Inferior parietal cortex (tissue), 1 donor: ENCODE measurements around the gene HOXD10.

Experiments
- DNase-seq: peaks from one replicate; pipeline ENCODE4 v3.0.0-alpha.2; 2016; ENCODE audit errors: extremely low spot score

The HOXD10 gene

GRCh38 chr2:176106581-176107539 is 9.7 kb upstream of the HOXD10 start, which contains the start of gene HOXD11:
HOXD11 (plus strand) TSS chr2:176107280; CDS start chr2:176107356, 76 bp downstream.
- DNase-seq = no peak

GRCh38 chr2:176107731-176108181 is 8.8 kb upstream of the HOXD10 start:
- no peak for DNase-seq

GRCh38 chr2:176109192-176109901 is 7.2 kb upstream of the HOXD10 start:
- no peak for DNase-seq

DNA sequence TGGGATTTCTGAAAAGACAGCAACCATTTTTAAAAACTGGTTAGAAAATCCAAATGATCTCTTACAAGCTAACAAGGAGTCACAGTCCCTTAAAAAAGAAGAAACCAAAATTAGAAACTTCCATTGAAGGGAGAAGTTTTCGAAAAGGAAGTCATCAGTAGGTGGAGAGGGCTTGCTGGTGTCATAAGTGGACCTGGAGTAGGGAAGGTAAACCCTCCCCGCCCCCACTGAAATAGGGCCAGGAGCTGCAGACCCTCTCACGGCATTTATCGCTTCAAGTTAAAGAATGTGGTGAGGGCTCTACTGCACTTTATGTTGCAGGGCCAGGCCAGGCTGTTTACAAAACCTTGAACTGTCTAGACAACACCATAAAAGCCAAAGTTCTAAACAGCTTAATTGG is 6.6 kb upstream of the HOXD10 start:
- no peak for DNase-seq

GRCh38 chr2:176110415-176111308 is 5.9 kb upstream of the HOXD10 start:
- DNase-seq = no peak

GRCh38 chr2:176111309-176111663 is 5.3 kb upstream of the HOXD10 start:
- no peak for DNase-seq

GRCh38 chr2:176111846-176112374 is 4.7 kb upstream of the HOXD10 start:
- DNase-seq = no peak

DNA sequence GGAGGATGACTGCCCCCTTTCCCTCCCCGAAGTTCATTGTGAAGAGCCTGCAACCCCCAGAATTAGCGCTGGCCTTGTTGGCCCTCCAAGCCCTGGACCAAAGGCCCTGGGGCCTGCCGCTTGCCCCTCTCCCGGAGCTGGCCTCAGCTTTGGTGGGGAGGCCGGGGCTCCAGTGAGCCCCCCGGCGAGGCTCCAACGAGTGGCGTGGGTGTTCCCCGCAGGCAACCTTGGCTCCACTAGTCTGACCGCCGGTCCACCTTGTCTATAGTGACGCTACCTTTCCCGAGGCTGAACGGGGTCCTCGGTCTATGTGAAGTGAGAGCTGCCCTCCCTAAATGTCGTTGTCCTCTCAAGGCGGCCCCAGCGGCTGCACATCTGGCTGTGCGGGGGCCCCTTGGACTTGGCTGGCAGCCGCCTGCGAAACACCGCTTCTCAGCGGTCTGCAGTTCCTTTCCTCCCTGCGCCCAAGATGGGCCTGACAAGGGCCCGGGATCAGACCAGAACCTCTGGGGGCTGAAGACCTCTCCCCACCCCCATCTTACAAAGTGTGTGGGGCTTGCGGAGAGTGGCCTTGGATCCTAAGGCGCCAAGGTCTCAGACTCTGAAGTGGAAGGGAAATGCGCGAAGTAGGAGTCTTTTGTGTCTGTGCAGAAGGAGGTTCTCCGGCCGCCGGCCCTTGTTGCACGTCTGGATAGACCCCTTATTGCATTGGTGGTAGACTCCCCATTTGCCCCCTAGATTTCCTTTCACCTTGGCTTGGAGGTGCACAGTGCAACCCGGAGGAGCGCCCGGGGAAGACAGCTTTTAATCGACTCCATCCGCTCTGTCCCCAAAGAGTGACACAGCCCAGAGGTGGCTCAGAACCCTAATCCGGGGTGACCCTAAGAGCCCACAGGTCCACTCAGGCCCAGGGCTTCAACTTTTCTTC is 3.9 kb upstream of the HOXD10 start:
- DNase-seq = no peak

DNA sequence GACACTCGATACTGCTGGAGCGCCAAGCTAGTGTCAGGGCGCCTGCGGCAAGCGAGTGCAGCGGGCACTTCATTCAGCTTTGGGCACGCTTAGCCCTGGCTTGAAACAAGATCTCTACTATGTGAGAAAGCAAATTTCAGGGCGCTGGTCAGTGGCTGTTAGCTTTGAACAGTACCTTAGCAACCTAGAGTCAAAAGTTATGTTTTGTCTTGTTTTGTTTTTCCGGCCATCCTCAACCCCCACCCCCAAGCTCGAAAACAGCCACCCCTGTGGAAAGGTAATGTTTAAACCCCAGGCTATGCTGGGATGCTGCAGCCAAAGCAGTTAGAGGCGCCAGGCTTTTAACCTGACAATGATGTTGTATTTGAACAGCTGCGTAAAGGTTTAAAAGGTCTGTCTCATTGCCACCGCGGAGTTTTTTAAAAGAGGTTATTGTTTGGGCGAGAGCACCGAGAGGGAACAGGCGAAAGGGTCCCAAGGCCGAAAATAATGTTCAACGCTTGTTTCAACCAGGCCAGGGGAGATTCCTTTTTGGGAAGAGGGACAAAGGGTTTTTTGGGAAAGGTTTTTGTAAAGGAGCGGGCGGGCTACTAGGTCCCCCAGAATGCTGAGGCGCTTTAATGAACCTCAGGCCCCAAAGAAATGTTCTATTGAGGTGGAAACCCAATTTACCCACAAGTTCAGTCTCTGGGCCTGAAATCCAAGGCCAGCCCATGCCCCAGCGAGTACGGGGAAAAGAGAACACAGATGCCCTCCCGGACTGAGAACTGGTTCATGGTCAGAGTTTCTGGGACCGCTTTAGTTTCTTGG is 2.3 kb upstream of the HOXD10 start:
- DNase-seq = no peak

- DNase-seq = no peak
Measured at GRCh38 chr2:176114930-176115625, 1.5 kb upstream of the HOXD10 start.

DNA sequence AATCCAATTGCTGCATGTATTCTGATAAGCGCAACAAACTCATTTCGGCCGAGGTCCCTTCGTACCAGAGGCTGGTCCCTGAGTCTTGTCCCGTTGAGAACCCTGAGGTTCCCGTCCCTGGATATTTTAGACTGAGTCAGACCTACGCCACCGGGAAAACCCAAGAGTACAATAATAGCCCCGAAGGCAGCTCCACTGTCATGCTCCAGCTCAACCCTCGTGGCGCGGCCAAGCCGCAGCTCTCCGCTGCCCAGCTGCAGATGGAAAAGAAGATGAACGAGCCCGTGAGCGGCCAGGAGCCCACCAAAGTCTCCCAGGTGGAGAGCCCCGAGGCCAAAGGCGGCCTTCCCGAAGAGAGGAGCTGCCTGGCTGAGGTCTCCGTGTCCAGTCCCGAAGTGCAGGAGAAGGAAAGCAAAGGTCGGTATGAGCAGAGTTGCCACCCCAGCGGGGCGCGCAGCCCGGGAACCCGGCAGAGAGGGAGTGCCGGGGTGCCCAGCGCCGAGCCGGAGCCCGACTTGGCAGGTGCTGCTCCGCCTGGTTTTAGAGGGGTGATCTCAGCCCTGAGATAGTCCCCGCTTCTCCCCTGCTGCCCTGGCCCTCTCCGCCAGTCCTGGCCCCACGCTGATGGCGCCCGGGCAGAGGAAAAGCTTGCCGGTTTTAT is 714 bp downstream of the HOXD10 start:
- no peak for DNase-seq

DNA sequence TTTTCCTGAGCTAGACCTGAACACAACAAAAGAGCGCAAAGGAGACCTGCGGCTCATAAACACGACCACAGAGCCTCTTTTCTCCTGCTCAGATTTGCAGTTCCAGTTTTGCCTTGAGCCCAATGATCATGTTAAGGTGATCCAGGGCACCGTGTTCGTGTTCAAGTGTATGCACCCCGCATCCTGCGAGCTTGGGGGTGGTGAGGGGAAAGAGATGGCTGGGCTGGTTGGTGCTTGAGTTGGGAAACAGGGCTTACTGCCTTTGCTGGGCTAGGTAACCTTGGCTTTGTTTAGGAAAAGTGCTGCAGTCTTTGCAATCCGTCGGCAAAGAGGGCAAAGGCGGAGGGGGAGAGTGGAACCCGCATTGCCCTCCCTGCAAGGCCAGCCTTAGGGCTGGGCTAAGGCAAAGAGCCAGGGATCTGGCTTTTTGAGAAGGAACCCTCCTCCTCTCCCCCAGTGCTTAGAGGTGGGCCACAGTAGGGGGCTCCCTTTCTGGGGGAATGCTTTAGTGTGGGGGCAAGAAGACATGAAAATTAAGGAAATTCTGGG is 1.3 kb downstream of the HOXD10 start:
- DNase-seq = no peak

GRCh38 chr2:176118601-176119339 is 2.2 kb downstream of the HOXD10 start:
- DNase-seq = no peak

- DNase-seq = no peak
Measured at GRCh38 chr2:176120364-176121189, 4.0 kb downstream of the HOXD10 start.

GRCh38 chr2:176121190-176122051 is 4.8 kb downstream of the HOXD10 start:
- no peak for DNase-seq
